Measurements from ENCODE around the gene PAQR4. TPM values are rescaled to one million over a fixed set of nuclear protein-coding genes. Genes with fewer than 3 reads are reported as not detected.

PAQR4 gene
- total RNA-seq, 1 donor from 2014 or later = 7.4 TPM

DNA sequence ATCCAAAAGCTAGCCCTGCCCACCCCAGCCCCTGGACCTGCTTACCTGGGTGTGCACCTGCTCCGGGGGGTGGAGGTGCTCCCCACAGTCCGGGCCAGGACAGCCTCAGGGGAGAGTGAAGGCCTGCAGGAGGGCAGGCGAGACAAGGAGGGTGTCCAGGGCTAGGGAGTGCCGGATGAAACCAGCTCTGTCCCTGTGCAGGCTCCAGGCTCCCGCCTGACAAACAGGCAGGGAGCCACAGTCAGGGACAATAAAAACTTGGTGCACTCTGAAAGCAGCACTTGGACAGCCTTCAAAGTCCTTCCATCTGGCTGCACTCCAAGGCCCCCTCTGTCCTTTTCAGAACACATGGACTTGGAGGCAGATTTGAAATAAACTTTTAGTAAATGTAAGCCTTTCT lies 3.9 kb downstream of the PAQR4 start:
- H3K27ac ChIP-seq = no peak overlapping the region
- H3K27me3 ChIP-seq = peaks cover 4% of the 10 kb centered on the region
- H3K9me3 ChIP-seq = no peaks in the 10 kb centered on the region
- intact Hi-C loops (cut with DNase I) = no loop called here
- ATAC-seq (no peak), DNase-seq (no peak)
- TF ChIP-seq, protein P1, sequence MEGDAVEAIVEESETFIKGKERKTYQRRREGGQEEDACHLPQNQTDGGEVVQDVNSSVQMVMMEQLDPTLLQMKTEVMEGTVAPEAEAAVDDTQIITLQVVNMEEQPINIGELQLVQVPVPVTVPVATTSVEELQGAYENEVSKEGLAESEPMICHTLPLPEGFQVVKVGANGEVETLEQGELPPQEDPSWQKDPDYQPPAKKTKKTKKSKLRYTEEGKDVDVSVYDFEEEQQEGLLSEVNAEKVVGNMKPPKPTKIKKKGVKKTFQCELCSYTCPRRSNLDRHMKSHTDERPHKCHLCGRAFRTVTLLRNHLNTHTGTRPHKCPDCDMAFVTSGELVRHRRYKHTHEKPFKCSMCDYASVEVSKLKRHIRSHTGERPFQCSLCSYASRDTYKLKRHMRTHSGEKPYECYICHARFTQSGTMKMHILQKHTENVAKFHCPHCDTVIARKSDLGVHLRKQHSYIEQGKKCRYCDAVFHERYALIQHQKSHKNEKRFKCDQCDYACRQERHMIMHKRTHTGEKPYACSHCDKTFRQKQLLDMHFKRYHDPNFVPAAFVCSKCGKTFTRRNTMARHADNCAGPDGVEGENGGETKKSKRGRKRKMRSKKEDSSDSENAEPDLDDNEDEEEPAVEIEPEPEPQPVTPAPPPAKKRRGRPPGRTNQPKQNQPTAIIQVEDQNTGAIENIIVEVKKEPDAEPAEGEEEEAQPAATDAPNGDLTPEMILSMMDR (IDR thresholded peaks at IDR 0.05) = no peak
- H3K4me3 ChIP-seq = no peak overlapping the region
- H3K36me3 ChIP-seq = no peaks in the 10 kb centered on the region
- peaks cover 16% of the 10 kb centered on the region for H3K4me1 ChIP-seq

GRCh38 chr16:2973605-2974318 lies 4.6 kb downstream of the PAQR4 start:
- peaks cover 9% of the 10 kb centered on the region for H3K4me1 ChIP-seq
- DNase-seq = no peak
- ATAC-seq = no peak
- H3K27me3 ChIP-seq = no peaks in the 10 kb centered on the region
- no peak overlapping the region for H3K27ac ChIP-seq
- H3K36me3 ChIP-seq = no peaks in the 10 kb centered on the region
- no peak overlapping the region for H3K4me3 ChIP-seq
- TF ChIP-seq, protein P1 (IDR thresholded peaks at IDR 0.05) = no peak
- intact Hi-C loops (cut with DNase I) = no loop called here
- no peaks in the 10 kb centered on the region for H3K9me3 ChIP-seq

DNA sequence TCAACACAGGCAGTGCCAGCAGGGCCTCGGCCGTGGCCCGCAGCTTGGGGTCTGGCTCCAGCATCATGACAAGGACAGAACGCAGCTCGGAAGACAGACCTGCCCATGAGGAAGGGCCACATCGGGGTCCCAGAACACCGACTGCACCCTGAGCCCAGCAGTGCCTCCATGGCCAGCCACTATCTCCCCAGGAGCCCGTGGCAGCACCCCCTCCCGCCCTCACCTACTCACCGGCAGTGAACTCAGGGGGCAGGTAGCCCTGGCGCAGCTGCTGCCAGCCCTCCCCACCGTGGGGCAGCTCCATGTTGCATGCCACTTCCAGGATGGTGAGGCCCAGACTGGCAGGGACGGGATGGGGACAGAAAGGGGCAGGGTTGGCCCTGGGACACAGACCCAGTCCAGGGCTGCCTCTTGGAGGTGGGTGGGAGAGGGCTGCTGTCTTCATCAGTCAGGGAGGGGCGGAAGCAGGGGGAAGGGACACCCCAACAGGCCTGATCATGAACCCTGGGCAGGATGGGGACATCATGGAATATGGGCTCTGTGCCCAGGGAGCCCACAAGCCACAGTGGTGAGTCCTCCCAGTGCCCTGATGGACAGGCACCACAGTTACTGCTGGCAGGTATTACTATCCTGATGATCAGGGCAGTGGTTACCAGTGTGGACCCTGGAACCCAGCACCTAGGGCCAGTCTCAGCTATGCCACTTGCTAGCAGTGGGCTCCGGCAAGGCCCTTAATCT lies 5.3 kb downstream of the PAQR4 start:
- no peaks in the 10 kb centered on the region for H3K36me3 ChIP-seq
- DNase-seq (no peak), ATAC-seq (no peak)
- peaks cover 9% of the 10 kb centered on the region for H3K4me1 ChIP-seq
- no peaks in the 10 kb centered on the region for H3K9me3 ChIP-seq
- H3K27me3 ChIP-seq = no peaks in the 10 kb centered on the region
- H3K4me3 ChIP-seq = no peak overlapping the region
- H3K27ac ChIP-seq = no peak overlapping the region
- intact Hi-C loops (cut with DNase I) = no loop called here
- TF ChIP-seq, protein P1 (IDR thresholded peaks at IDR 0.05) = no peak

- TF ChIP-seq, protein P1 (IDR thresholded peaks at IDR 0.05) = no peak
- intact Hi-C loops (cut with DNase I) = no loop called here
These were observed 6.1 kb downstream of the PAQR4 start for GRCh38 chr16:2975161-2975795.

DNA sequence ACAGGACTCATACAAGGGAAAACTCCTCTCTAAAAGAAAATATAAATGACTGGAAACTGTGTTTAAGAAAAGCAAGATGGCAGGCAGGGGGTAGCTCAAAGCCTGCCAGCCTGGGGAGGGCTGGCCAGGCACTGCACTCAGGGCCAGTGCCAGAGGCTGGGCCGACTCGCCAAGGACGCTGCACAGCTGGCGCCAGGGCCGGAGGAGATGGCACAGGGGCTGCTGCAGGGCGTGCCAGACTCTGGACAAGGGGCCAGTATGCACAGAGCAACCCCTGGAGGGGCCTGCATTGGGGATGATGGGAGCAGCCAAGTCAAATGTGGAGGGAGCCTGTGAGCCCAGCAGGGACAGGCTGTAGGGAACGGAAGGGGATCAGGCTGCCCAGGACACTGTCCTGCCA lies 7.1 kb downstream of the PAQR4 start:
- no peak for DNase-seq
- no peaks in the 10 kb centered on the region for H3K36me3 ChIP-seq
- peaks cover 12% of the 10 kb centered on the region for H3K4me1 ChIP-seq
- intact Hi-C loops (cut with DNase I) = no loop called here
- H3K27me3 ChIP-seq = no peaks in the 10 kb centered on the region
- TF ChIP-seq, protein P1 (IDR thresholded peaks at IDR 0.05) = no peak
- H3K27ac ChIP-seq = no peak overlapping the region
- no peaks in the 10 kb centered on the region for H3K9me3 ChIP-seq
- no peak overlapping the region for H3K4me3 ChIP-seq
- ATAC-seq = no peak

More at GRCh38 chr16:2975161-2975795, 6.1 kb downstream of the PAQR4 start:
- ATAC-seq (no peak), DNase-seq (no peak)
- H3K27me3 ChIP-seq = no peaks in the 10 kb centered on the region
- no peaks in the 10 kb centered on the region for H3K9me3 ChIP-seq
- no peaks in the 10 kb centered on the region for H3K36me3 ChIP-seq
- H3K4me3 ChIP-seq = no peak overlapping the region
- peaks cover 10% of the 10 kb centered on the region for H3K4me1 ChIP-seq
- no peak overlapping the region for H3K27ac ChIP-seq

All from upper lobe of right lung (tissue), 1 donor.